ENCODE measurements around the gene DMWD.

Gene DMWD

DNA sequence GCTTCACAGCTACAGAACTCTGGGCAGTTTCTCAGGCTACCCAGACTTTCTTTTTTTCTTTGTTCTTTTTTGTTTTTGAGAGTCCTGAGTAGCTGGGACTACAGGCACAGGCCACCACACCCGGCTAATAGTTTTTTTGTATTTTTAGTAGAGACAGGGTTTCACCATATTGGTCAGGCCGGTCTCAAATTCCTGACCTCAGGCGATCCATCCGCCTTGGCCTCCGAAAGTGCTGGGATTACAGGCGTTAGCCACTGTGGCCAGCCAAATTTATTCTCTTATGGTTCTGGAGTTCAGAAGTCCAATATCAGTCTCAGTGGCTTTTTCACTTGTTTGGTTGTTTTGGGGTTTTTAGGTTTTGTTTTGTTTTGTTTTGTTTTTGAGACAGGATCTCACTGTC, 47.0 kb downstream of the DMWD start:
- DNase-seq, result no peak

DNA sequence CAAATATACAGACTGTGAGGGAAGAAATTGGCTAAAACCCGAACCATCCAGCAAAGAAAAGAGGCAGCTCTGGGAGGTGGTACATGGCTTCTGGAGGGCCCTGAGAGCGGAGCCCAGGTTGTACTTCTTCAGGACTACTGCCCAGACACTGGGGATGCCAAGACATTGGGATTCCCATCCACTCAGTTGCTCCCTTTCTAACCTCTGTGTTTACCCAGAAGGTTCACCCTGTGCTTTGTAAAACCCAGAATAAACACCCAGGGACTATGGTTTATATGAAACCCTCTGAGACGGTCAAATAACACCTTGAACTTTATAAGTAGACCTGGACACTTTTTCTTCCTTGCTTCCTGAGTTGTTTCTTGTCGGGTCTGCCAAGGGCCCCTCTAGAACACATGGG, 49.7 kb downstream of the DMWD start:
- no peak for DNase-seq

DNA sequence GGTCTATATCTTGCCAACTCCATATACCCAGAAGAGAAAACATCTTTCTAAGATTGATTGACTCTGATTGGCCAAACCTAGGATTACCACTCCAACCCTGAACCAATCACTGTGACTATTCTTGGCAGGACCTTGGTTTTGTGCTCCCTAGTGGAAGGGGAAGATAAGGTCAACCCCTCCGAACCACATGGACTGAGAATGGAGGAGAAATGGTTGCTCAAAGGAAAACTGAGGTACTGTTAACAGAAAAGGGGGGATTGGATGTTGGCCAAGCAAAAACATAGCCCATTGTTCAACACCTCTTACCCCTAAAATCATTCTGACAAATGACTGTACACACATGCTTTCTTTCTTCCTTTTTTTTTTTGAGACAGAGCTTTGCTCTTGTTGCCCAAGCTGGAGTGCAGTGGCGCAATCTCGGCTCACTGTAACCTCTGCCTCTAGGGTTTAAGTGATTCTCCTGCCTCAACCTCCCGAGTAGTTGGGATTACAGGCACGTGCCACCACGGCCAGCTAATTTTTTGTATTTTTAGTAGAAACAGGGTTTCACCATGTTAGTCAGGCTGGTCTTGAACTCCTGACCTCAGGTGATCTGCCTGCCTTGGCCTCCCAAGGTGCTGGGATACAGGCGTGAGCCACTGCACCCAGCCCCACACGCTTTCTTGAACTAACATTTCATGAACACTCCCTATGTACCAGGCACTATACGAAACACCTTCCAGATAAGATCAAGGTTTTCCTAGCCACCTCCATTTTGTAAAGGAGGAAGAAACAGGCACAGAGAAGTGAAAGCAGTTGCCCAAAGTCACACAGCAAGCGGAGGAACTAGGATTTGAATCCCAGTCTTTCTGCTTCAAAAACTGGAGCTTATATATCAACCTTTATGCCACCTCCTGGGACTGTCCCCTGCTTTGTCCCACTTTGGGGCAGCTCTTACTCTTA, 52.9 kb downstream of the DMWD start:
- DNase-seq, result no peak

DNA sequence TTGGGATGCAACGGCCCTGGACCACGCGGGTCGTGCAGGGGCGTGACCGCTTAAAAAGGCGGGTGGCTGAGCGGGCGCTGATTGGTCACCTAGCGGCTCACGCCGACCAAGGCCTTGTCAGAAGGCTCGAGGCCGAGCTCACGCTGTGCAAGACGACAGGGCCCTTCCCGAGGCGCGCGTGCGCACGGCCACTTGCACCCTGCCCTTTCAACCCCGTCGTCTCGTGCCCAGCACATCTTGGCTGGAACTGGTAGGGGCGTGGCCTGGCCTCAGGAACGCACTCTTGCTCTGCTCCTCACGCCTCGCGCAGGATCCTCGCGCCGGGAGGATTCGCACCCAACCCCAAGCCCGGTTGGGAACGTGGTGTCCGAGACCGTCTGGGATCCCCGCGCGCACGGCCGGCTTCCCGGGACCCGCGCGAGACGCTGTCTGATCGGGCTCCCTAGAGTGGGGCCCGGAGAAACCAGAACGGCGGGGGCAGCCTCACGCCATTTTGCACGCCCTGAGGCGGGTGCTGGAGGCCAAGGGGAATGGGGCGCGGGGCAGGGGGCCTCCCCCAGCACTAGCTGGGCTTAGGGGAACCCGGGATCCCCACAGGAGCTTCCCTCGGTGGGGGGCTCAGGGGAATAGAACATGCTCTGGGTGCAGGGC, 59.4 kb downstream of the DMWD start, which contains the start of gene MEIOSIN:
Gene MEIOSIN (plus strand): TSS at position 280 of the 651 bp plus-strand sequence. CDS start 1,938 bp downstream, outside the sequence.
- no peak for DNase-seq

All from eye (tissue), 1 donor.